GM12865 (cell line): ENCODE results near the gene GPC5.

Source experiments
- DNase-seq: peaks from one replicate; pipeline ENCODE4 v3.0.0; 2010; ENCODE audit warnings: low read depth
- H3K4me3 ChIP-seq: 2 replicates; pipeline ENCODE4 v1.5.1; 2011; ENCODE audit warnings: mild to moderate bottlenecking, low read depth, low read length, control low read depth
- TF ChIP-seq, protein P1 (sequence below): IDR thresholded peaks from 2 replicates; pipeline ENCODE4 v1.5.1; 2011; ENCODE audit warnings: low read length, control low read depth, low read depth, inconsistent platforms; ENCODE audit not compliant: insufficient read depth; ENCODE audit errors: missing control alignments

GPC5 gene

DNA sequence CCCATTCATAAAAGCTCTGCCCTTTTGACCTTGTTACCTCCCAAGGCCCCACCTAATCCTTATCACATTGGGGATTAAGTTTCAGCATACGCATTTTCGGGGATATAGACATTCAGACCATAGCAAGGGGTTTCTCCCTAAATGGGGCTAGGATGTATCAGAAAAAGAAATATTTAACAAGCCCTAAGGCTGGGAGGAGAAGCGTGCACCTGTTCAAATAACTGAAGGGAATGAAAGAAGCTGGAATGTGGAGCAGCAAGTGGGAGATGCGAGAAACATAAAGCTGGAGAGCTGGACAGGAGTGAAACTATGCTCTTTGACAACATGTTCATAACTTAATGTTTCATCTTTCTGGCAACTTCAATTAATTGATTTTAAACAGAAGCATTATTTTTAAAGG, 1016.4 kb downstream of the GPC5 start:
- no peak overlapping the region for H3K4me3 ChIP-seq
- TF ChIP-seq, protein P1, sequence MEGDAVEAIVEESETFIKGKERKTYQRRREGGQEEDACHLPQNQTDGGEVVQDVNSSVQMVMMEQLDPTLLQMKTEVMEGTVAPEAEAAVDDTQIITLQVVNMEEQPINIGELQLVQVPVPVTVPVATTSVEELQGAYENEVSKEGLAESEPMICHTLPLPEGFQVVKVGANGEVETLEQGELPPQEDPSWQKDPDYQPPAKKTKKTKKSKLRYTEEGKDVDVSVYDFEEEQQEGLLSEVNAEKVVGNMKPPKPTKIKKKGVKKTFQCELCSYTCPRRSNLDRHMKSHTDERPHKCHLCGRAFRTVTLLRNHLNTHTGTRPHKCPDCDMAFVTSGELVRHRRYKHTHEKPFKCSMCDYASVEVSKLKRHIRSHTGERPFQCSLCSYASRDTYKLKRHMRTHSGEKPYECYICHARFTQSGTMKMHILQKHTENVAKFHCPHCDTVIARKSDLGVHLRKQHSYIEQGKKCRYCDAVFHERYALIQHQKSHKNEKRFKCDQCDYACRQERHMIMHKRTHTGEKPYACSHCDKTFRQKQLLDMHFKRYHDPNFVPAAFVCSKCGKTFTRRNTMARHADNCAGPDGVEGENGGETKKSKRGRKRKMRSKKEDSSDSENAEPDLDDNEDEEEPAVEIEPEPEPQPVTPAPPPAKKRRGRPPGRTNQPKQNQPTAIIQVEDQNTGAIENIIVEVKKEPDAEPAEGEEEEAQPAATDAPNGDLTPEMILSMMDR, result no peak
- no peak for DNase-seq

DNA sequence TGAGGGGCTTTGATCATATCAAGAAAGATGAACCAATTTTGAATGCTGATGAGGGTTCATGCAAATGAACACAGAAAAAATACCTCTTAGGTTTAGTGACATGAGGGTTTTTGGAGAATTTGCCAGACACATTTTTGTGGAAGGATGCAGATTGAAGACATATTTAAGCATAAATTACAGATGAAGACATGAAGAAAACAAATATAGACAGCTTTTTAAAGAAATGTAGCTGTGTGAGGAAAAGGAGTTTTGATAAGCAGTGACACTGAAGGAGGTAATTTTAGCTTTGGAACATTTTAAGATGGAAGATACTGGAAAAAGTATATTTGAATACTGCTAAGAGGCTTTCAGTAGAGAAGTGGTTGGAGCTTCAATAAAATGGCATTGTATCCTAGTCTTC, 1017.4 kb downstream of the GPC5 start:
- no peak for DNase-seq
- TF ChIP-seq, protein P1, result no peak
- H3K4me3 ChIP-seq, result no peak overlapping the region

DNA sequence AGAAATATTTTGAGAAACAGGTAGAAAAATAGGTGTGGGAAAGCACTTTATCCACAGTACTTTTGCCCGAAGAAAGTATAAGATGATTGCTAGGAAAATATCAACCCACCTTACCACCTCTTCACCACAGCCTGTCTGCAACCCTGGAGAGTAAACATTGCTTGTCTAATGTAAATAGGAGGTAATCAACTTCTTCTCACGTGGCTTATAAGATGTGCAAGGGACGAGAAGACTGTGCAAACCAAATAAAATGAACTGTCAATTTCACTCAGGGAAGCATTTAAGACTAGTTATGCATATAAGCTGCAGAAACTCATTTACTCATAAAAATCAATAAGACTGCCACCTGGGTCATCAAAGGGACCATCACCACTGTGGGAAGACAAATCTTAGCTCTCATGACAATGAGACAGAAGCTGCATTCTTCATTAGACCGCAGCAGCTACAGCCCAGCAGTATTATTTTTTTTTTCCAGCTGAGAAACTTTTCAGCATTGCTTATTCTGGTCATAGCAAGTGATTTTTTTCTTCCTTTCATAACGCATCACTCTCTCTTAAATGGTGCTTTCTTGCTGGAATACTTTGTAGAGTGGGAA, 1020.5 kb downstream of the GPC5 start:
- H3K4me3 ChIP-seq, result no peak overlapping the region
- TF ChIP-seq, protein P1, result no peak
- no peak for DNase-seq

DNA sequence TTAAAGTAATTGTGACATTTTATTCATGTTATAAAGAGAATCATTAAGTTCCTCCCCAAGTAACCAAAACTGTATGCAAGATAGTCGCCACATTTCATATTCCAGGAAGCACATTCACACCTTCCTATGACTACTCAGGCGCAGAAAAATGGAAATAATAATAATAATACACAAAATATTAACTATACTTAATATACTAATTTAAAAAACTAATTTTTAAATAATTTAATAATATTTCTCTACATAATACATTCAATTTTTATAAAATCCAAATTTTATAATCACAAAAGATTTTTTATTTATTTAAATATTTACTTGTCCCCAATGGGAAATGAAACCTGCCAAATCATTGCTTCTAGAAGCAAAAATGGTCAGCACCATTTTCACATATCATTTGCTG, 1030.8 kb downstream of the GPC5 start:
- H3K4me3 ChIP-seq, result no peak overlapping the region
- TF ChIP-seq, protein P1, result no peak
- no peak for DNase-seq

DNA sequence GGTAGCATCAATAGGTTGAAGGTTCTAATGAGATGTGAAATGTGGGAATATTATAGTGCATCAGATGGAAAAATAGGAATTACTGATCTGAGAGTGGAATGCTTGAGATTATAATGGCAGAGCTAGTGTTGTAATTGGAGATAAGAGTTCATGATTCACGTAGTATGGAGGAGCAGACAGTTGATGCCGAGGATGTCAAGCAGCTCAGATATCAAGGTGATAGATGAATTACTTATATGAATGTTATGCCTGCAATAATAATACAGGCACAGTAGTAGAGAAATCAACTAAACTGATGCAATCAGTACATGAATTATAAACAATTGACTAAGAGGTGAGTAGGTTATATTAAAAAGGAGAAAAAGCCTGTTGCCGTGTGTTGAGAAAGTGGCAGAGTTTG, 1035.0 kb downstream of the GPC5 start:
- TF ChIP-seq, protein P1, result no peak
- H3K4me3 ChIP-seq, result no peak overlapping the region
- no peak for DNase-seq

DNA sequence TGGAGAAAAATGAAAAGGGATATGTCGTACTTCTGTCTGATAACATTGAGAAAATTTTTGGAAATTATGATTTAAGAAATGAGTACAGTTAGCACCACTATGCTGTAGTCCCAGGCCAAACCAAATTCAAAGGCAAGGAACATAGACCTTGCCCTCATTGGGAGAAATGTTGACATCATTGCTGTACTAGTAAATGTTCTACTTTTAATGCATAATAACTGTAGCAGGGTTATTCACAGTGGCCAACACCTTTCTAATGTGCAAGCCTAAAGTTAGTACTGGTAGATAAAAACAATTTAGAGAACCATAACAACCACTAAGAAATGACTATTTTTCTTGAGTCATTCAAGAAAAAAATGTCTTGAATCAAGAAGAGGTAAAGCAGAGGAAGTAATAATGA, 1035.5 kb downstream of the GPC5 start:
- H3K4me3 ChIP-seq, result no peak overlapping the region
- no peak for DNase-seq
- TF ChIP-seq, protein P1, result no peak

DNA sequence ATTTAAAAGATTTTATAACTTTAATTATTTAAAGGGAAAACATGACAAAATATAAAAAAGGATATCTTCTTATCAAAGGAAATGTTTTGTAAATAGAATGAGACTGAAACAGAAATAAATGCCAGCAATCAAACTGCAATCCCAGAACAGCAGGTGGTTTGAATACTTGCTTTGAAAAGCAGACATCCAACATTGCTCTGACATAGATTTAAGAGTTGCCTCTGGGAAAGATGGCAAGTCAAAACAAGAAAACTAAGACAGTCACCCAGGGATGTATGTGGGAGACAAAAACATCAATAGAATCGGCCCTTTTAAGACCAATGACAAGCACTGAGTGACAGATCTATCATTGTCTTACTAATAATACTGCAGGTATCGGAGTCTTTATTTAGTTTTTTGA, 1038.5 kb downstream of the GPC5 start:
- TF ChIP-seq, protein P1, result no peak
- H3K4me3 ChIP-seq, result no peak overlapping the region
- DNase-seq, result no peak
